ENCODE measurements around the gene MTIF2. TPM values are rescaled to one million over a fixed set of nuclear protein-coding genes. Genes with fewer than 3 reads are reported as not detected.
"Not testable (repeated sequence)": the region's sequence is repeated elsewhere in the genome, so short reads cannot be mapped to it uniquely, and the experiment has no call there.

Gene MTIF2, protein sequence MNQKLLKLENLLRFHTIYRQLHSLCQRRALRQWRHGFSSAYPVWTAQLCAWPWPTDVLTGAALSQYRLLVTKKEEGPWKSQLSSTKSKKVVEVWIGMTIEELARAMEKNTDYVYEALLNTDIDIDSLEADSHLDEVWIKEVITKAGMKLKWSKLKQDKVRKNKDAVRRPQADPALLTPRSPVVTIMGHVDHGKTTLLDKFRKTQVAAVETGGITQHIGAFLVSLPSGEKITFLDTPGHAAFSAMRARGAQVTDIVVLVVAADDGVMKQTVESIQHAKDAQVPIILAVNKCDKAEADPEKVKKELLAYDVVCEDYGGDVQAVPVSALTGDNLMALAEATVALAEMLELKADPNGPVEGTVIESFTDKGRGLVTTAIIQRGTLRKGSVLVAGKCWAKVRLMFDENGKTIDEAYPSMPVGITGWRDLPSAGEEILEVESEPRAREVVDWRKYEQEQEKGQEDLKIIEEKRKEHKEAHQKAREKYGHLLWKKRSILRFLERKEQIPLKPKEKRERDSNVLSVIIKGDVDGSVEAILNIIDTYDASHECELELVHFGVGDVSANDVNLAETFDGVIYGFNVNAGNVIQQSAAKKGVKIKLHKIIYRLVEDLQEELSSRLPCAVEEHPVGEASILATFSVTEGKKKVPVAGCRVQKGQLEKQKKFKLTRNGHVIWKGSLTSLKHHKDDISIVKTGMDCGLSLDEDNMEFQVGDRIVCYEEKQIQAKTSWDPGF
- total RNA-seq (2014; rRNA removed; shearing (Covaris generic)): 41.8 and 49.4 TPM in 2 replicates
- polyA plus RNA-seq (2015; cell fraction: cytosol; rRNA removed): 31.1 and 40.2 TPM in 2 replicates
- polyA plus RNA-seq (2015; cell fraction: nucleus; rRNA removed): 34.3 and 43.8 TPM in 2 replicates

DNA sequence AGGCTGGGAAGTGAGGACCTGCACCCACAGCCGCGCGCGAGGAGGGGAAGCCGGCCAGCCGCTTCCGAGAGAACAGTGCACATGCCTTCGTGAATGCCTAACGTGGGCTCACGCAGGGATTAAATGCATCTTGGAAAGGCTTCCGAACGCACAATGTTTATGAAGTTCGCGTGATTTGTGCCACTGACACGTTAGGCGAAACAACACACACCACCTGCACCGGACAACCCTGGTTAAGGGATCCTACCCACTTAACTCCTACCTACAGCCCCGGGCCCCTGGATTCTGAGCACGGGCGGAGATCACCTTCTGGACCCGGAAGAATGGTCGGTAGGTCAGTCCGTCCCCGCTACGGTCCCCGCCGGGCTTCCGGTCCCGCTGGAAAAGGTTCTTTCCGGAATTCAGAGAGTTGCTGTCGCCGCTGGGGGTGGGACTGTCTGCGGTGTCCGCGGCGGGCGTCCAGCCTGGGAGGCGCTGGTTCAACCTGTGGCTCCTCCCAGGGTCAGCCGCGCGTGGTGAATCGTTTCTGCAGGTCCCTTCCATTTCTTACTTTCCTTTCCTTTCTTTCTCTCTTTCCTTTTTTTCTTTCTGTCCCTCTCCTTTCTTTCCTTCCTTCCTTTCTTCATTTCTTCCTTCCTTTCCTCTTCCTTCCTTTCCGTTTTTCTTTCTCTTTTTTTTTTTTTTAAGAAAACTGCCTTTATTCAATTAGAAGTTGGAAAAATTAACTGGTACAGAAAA lies at the start of gene MTIF2:
TSS of gene MTIF2 (minus strand) at position 325 of the 738 bp plus-strand sequence. CDS start 5,373 bp downstream, outside the sequence.
- peak; percentile 94 for DNase-seq (ENCODE audit: low read depth)

DNA sequence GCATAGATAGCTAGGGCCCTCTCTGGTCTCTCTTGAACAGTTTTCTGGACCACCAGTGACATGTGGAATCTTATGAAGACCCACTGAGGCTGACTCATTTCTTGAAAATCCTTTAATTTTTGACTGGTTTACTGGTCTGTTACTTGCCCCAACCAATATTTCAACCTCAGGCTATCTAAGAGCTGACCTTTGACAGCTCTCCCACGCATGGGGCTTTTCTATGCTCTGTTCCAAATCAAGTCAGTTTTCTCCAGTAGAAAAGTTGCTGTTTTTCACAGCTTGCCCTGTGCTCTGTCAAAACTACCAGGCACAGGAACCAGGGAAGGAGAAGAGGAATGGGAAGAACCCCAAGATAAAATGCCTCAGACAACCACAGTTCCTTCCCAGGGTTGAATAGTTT lies 46.0 kb upstream of the MTIF2 start:
- no peak for DNase-seq (ENCODE audit: low read depth)

DNA sequence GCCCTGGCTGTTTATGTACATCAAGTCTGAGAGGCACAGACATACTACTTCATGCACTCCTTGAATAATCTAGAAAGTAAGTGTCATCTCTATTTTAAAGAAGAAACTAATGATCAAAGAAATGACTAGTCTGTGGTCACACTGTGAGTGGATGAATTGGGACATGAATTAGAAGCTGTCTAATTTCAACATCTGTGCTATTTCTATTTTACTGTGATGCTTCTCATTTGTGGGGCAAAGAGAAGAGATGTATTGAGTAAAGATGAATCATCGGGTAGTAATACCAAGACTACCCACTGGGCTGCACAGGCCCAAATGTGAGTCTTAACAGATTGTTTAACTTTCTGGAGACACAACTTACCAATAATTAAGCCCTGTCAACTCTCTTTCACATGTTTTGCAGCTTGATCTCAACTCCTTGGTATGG lies 42.4 kb upstream of the MTIF2 start:
- peak; percentile 62 for DNase-seq (ENCODE audit: low read depth)

DNA sequence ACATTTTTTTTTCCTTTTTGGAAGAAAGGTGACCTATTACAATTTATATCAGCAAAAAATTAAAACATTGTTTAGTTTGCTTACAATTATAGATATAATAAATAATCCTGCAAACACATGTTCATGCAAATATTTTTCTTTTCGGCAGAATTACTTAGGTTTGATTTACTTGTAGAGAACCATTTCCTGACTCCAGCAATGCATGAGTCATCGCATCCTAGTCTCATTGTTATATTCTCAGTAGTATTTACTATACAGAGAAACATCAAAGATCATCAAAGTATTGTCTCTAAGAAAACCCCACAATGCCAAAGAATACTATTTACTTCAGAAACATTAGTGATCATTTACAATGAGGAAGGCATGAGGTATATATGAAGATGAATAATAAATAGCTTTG lies 40.4 kb upstream of the MTIF2 start:
- peak; percentile 54 for DNase-seq (ENCODE audit: low read depth)

DNA sequence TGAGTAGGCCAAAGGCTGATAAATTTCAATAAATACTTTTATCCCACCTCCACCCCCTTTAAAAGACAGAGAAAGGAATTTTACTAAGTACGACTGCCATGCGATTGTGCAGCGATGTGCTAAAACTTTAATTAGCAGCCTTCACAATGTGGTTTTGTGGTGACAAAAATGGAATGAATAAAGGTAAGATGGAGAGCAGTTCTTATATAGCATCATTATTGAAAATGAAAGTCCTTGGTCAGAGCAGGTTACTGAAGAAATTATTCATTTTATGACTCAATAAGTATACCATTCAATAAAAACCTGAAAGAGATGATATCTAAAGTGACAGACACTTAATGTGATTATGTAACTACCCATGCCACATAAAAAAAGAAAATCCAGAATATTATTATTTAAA lies 33.2 kb upstream of the MTIF2 start:
- no peak for DNase-seq (ENCODE audit: low read depth)

DNA sequence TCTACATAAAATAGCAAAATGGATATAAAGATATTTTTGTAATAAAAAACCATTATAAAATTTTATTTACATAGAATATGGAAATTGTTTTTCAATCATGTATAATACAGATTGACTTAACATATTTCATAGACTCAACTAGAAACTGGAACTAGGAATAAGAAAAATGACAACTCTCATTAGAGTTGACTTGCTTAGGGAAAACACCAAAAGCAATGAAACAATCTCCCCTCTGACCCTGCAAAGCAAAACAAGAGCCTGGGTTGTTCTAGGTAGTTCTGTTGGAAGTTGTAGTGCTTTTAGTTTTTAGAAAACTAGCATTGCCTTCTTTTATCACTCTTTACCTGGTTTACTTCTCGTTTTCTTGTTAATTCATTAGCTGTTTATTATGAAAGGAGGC lies 32.2 kb upstream of the MTIF2 start:
- no peak for DNase-seq (ENCODE audit: low read depth)

DNA sequence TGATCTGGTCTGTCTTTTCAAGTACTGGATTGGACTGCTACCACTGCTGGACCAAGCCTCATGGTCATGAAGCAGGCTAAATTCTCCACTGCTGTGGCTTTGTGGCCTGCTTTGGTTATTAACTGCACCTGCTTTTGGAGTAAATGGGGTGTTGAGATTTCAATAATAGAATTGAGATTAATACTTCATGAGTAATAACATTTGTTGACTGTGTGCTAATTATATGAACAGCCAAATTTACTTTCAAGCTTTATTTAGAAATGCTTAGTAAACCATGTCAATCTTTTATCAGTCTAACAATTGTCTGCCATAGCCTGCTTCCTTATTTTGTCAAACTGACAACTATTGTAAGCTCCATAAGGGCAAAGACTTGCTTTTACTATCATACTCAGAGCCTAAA lies 27.4 kb upstream of the MTIF2 start:
- DNase-seq (ENCODE audit: low read depth): no peak

DNA sequence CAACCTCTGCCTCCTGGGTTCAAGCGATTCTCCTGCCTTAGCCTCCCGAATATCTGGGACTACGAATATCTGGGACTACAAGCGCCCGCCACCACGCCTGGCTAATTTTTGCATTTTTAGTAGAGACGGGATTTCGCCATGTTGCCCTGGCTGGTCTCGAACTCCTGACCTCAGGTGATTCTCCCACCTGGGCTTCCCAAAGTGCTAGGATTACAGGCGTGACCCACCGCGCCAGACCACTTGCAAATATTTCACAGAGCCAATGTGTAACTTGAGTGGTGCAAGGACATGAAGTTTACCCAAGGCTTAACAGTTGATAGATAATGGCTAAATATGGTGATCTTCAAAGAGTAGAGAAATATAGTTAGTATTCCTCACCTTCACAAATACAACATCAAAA lies 14.1 kb upstream of the MTIF2 start:
- no peak for DNase-seq (ENCODE audit: low read depth)

DNA sequence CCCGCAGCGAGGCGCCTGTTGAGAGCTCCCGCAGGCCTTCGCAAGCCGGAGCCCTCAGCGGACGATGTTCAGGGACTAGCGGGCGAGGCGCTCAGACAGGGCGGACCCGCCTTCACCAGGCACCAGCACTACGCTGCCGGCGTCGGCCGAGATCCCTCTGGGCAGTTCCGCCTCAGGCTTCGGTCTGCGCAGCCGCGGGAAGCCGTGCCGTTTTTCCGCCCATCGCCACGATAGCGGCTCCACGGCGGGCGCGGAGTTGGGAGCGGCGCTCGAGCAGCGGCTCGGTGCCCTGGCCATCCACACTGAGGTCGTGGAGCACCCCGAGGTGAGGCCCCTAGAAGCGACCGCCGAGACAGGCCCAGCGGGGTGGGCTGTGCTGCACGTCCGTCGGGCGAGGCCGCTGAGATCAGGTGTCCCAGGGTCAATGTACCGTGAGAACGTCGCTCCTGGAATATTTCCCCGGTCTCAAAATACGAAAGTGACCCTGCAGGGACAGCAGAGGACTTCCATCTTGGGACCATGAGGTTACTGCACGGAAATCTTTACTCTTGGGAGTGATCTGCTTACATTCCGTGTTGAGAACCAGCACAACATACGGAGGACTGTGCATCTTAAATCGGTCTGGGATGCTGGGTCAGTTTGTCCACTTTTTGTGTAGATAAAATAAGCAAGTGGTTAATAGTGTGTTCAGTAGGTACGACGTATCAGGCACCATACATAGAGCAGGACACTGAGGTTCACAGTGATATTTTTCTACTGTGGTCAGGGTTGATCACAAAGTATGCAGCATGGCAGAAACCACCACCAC lies 13.3 kb upstream of the MTIF2 start:
- DNase-seq (ENCODE audit: low read depth): peak; percentile 72

DNA sequence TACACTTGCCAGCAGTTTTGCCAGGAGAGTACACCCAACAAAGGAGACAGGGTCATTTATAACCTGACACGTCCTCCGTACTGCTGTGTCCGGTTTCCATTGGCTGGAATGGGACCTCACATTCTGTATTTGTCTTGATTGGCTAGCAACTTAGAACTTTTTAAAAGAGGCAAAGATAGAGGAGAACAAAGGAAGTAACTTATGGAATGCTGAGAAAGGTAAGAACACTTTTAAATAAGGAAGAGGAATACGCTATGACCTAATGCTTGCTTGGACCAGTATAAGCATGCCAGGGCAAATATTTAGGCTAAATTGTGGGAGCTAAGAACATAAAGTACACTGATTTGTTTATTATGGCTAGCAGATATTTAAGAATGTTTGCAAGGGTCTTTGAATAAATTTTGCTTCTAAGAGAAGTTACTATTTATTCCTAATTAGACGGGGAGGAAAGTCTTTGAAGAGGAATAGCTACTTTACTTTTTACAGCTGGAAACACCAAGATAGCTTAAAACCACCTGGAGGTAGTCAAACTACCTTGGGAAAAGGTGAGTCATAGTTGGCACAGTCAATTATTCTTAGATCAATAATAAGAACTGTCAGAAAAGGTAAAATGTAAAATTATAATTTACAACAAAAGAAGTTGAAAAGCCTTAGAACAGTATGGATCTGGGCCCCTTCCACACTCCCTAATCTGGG lies 12.0 kb upstream of the MTIF2 start:
- not testable (repeated sequence) for DNase-seq (ENCODE audit: low read depth)

DNA sequence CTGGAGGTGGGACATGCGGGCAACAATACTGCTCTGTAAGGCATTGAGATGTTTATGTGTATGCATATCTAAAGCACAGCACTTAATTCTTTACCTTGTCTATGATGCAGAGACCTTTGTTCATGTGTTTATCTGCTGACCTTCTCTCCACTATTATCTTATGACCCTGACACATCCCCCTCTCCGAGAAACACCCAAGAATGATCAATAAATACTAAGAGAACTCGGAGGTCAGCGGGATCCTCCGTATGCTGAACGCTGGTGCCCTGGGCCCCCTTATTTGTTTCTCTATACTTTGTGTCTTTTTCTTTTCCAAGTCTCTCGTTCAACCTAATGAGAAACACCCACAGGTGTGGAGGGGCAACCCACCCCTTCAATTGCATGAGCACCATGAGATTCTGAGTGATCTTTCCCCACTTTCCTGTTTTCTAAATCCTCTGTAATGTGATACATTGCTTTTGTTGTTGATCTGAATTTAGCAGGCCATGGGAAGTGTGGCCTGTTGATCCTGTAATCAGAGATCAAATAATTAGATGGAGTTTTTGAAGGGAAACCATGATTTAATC lies 10.9 kb upstream of the MTIF2 start:
- not testable (repeated sequence) for DNase-seq (ENCODE audit: low read depth)

DNA sequence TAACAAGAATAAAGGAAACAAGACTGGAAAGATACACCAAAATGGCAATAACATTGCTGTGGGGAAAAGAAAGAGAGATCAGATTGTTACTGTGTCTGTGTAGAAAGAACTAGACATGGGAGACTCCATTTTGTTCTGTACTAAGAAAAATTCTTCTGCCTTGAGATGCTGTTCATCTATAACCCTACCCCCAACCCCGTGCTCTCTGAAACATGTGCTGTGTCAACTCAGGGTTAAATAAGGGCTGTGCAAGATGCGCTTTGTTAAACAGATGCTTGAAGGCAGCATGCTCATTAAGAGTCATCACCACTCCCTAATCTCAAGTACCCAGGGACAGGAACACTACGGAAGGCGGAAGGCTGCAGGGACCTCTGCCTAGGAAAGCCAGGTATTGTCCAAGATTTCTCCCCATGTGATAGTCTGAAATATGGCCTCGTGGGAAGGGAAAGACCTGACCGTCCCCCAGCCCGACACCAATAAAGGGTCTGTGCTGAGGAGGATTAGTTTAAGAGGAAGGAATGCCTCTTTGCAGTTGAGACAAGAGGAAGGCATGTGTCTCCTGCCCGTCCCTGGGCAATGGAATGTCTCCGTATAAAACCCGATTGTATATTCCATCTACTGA lies 10.3 kb upstream of the MTIF2 start:
- not testable (repeated sequence) for DNase-seq (ENCODE audit: low read depth)

DNA sequence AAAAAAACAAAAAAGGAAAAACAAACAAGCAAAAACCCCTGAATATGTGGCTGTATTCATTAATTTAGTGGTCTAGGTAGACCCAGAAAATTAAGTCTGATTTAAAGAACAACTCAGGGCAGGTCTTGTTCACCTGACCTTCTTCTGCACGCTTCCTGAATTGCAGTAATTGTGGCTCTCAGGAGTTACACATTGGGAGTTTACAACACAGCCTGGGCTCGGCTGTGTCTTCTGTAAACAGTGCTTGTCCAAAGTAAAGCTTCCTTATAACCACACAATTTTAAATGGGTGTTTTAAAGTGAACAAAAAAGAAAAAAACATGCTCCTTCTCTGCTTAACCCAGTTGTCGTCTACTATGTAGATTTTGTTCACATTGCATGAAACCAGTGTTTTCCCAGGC lies 8.3 kb upstream of the MTIF2 start:
- no peak for DNase-seq (ENCODE audit: low read depth)

DNA sequence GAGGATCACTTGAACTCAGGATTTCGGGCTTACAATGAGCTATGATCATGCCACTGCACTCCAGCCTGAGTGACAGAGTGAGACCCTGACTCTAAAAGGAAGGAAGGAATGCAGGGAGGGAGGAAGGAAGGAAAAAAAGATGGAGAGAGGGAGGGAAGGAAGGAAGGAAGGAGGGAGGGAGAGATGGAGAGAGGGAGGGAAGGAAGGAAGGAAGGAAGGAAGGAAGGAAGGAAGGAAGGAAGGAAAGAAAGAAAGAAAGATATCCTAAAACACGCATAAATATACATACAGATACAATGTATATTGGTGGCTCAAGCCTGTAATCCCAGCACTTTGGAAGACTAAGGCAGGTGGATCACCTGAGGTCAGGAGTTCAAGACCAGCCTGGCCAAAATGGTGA lies 5.3 kb upstream of the MTIF2 start:
- not testable (repeated sequence) for DNase-seq (ENCODE audit: low read depth)

DNA sequence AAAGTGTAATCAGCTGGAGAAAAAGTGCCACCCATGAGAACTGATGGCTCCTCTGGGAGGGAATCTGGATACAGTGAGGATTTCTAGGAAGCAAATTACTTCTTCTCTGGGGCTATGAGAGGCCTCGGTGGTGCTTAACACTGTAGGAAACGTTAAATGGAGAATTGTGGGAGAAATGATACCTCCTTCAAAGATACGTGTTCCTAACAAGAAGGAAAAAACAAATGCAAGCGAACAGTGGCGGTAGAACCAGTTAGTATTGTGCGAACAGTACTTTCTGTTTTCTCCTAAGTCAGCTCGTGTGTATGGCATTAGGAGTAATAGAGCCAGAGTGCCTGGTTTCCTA lies 587 bp upstream of the MTIF2 start:
- DNase-seq (ENCODE audit: low read depth): peak; percentile 6

DNA sequence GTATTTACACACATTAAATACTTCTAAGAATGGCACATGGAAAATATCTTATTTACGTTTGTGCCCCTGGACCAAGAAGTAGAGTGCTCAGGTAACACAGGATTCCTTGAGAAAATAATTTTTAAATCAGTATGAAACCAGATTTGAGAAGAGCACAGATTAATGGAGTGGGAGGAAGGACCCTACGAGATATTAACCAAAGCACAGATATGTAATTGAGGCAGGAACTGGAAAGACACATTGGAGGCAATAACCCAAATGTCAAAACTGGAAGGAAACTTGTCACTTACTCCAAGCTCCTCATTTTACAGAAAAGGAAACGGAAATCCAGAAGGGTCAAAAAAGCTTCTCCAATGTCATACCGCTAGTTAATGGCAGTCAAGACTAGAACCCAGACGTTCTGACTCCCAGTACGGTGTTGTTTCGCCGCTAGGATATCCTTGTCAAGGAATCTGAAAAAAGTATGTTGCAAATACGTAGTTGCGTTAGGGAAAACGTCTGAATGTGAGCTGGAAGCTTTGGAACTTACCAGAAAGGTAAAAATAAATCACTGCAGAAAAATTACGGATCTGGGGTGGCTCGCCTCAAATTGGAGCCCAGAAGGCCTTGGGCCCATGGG lies 634 bp downstream of the MTIF2 start:
- no peak for DNase-seq (ENCODE audit: low read depth)

DNA sequence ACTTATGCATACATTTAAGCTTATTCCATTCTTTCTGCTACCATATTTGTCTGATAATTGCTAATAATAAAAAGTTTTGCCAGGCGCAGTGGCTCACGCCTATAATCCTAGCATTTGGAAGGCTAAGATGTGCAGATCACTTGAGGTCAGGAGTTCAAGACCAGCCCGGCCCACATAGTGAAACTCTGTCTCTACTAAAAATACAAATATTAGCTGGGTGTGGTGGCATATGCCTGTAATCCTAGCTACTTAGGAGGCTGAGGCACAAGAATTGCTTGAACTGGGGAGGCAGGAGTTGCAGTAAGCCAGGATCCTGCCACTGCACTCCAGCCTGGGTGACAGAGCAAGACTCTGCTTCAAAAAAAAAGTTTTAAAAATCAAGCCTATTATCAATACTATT lies 9.4 kb downstream of the MTIF2 start:
- DNase-seq (ENCODE audit: low read depth): not testable (repeated sequence)

DNA sequence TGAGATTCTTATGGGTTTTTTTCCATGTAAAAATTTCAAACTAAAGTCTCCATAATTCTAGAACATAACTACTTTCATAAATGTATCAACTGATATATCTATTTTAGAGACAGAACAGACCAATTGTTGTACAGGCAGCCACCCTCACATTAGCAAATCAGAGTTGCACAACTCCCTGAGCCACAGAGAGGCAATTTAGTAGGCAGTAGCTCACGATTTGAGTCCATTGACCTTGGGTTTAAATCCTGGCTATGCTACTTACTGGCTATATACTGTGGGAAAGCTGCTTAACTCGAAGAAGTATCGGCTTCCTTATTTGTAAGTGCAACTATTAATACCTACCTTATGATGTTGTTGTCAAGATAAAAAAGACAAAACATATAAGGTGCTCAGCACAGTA lies 16.2 kb downstream of the MTIF2 start:
- DNase-seq (ENCODE audit: low read depth): no peak

DNA sequence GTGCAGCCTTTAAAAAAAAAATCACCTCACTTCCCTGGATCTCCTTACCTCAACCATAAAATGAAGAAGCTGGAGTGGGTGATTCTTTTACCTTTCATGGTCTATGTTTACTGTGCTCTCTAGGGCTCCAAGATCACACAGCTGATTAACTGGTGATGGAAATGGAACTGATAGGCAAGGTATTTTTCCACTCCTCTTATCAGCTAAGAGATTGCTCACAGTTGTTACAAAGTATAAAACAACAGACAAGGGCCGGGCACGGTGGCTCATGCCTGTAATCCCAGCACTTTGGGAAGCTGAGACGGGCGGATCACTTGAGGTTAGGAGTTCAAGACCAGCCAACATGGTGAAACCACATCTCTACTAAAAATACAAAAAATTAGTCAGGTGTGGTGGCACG lies 22.0 kb downstream of the MTIF2 start:
- DNase-seq (ENCODE audit: low read depth): no peak
